Inferior parietal cortex (tissue), 1 donor: ENCODE measurements around the gene MIA2.

Experiments used
- DNase-seq: peaks from one replicate; pipeline ENCODE4 v3.0.0-alpha.2; 2016; ENCODE audit errors: extremely low spot score

The MIA2 gene

DNA sequence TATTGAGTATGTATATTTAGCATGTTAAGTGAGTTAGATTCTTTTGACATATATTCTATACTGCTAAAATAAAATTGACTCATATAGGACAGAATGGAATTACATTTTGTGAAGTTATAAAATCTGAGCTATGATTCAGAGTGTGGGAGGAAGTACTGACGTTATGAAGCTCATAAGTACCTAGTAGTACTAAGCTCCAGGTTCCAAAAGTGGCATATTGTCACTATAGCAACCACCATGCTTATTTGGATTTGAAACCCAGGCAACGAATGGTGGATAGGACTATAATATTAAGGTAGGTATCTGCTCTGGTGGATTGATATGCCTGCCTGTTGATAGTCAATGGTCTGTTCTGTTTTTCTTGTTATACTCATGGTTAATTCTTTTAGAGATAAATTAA, 200.7 kb downstream of the MIA2 start:
- DNase-seq: peak; percentile 43

DNA sequence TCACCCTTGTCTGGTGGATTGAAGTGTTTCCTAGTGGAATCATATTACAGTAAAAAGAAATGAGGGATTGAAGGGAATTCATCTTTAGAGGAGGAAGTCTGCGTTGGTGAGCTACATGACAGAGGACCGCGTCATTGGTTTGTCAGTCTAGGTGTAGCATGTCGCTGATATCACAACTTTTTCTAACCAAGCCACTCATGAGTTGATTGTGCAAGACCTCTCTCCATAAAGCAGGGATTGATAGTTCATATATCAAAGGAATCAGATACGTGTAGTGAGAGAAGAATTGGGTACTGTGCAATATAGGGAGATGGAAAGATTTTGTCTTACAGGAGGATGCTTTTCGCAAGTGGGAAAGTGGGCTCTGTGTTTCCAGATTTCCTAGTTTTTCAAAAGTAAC, 201.5 kb downstream of the MIA2 start:
- DNase-seq: no peak
